GM21619 (cell line): ENCODE measurements around the gene MITF.

Experiments
- ATAC-seq: cut with Tn5 transposase; IDR thresholded peaks from one replicate; pipeline ENCODE4 v1.9.1; 2021; ENCODE audit not compliant: unreplicated experiment

Gene MITF

DNA sequence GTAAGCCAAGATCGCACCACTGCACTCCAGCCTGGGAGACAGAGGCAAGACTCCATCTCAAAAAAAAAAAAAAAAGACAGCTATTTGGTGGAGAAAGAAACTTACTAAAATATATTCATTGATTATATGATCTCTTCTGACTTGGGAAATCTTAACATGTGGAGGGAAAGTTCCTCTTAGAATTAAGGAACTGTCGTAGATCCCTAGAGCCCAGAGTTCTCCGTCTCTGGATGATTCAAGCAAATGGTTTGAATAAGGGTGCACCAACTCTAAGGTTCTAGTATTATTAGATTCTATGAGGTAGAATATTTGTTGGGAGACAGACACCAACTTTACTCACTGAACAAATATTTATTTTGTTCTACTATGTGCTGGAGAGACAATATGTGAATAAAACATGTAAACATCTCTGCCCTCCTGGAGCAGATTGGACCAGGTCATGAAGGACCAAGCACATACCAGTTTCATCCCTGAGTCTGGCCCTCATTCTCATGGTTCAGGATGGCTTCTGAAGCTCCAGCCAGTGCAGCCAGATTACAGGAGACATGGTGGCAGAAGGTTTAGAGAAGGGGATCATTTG is 129.7 kb downstream of the MITF start:
- no peak for ATAC-seq

DNA sequence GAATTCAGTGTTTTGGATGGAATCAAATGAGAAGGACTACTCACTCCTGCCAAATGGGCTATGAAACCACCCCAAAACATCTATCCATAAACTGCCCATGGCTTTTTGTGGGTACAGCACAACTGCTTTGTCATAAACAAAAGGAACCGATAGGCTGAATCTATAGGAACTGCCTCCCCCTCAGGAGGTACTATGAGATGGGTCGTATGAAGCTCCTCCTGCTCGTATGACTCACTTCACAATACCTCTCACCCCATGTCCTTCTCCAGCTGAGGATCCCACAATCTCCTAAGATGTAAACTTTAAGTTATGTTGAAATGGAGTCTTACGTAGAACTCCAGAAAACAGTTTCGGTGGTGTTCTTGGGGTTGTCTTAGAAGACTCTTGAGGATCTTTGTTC is 130.4 kb downstream of the MITF start:
- ATAC-seq: no peak

DNA sequence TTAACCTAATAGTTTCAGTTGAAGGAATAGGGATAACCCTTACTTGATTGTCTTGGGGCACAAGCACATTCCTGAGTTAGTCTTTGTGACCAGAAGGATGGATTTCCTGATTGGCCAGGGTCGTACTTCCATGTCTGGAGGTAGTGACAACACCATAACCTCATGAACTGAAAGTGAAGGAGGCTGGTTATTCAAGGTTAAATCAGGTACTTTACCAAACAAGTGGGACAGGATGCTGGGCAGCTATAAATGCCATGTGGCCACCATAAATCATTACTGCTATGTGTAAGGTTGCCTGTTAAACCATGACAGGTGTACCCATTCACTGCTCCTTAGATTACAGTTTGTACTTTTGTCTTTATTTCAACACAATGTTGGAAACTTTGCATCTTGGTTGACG is 132.0 kb downstream of the MITF start:
- no peak for ATAC-seq

DNA sequence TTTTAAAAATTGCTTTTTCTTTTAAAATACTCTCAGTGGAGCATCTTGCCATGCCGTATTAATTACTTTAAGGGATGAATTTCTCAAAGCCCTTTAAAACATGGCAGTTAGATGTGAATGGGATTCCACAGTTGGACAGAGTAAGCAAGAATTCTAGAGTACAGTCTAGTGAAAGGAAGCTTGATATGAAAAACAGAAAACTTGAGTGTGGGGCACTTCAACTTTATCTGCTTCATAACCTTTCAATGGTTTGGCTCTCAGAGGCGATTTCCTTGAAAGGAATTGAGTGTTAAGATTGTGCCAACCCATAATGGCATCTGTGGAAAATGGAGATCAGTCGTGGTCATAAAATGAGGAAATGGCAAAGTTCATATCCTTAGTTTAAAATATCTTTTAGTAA is 132.6 kb downstream of the MITF start:
- ATAC-seq: no peak

DNA sequence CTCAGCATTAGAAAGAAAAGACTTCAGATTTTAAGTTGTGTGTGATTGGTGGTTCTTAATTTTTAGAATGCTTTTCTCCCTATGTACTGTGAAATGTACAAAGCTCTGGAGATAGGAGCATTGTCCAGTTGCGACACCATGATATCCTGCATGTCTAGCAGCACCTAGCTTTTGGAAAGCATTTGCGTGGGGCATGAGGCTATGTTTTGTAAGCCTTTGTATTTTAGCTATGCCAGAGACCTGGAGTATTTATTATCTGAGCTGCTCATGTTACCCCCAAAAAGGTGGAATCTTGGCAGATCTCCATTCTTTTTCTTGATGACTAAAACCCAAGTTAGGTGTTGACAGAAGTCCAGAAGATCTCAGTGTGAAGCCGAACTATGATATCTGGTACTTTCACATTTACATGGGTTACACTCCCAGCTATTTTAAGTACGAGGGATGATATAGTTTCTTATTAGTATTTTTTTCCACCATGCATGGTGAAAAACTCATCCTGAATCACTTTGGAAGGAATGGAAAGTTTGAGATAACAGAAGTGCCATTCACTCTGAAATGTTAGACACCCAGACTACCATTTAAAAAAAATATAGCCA is 133.6 kb downstream of the MITF start:
- ATAC-seq: no peak

DNA sequence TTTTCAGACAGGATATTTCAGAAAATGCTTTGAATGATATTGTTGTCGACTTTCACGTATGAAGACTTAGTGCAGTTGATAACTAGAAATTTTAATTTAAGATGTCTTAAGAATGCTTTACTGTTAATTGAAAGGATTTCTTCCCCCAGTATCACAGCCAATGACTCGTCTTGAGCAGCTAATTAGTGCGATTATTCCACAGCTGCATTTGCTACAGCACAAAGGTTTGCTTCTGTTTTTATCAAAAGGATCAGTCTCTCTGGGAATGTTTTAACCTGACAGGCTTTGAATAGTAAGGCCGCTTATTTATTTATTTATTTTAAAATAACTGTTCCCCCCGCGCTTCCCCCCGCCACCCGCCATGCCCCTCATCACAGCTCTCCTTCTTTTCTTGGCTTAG is 136.8 kb downstream of the MITF start:
- ATAC-seq: no peak

DNA sequence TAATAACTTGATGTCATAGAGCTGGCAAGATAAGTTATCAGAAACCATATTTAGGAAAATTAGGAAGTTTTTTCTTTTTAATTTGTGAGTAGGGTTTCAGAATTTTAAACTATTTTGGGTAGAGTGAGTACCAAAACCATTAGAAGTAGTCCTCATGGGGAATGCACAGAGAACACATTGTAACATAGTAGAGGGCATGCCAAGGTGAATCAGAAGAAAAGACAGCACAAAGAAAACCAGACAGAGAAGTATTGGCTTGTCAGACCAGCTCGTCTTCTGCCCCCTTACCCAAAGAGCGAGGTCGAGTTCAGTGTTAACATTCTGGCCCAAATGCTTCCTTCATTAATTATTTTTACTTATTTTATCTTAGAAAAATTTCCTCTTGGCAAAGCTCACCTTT is 139.0 kb downstream of the MITF start:
- ATAC-seq: no peak

DNA sequence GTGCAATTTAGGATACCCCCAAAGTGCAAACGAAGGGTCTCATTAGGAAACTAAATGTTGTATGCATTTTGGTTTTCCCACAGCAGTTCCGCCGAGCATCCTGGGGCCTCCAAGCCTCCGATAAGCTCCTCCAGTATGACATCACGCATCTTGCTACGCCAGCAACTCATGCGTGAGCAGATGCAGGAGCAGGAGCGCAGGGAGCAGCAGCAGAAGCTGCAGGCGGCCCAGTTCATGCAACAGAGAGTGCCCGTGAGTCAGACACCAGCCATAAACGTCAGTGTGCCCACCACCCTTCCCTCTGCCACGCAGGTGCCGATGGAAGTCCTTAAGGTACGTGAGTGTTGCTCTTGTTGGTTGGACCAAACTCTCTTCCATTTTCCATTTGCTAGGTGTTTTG is 139.8 kb downstream of the MITF start:
- ATAC-seq: no peak

DNA sequence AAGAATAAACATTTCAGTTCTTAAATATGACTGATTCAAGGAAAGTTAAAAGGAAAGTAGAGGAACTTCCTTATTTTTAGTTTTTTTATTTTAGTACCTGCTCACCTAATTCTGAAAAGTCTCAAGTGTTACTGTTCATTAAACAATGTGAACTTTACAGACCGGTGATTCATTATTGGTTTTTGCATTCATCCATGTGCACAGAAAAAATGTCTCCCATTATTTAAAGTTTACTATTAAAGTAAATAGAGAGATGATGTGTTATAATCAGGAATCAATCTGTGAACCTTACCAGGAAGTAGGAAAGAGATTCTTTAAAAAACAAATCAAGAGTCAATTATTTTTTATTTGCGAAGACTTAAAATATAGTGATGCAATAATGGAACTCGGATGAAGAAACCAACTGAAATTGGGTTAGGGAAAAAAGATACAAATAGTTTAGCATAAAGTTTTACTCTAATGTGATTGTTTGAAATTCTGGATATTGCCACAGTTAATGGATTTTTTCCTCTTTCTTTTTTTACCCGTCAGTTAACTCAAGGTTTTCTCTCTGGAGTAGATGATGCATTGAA is 140.9 kb downstream of the MITF start:
- ATAC-seq: no peak

DNA sequence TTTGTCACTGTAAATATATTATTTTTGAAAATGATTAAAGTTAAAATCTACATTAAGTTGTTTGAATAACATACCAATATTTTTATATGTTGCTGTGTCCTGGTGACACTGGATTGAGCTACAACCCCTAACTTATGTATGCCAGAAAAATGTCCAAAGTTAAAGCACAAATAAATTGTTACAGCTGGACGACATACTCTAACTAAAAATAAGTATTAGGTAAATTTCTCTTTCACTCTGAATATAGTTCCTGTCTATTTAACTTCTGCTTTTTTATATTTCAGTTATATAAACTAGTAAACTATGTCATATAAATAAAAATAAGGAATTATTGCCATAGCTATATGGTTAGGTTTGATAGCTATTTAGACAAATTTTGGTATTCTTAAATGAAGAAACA is 141.8 kb downstream of the MITF start:
- no peak for ATAC-seq

DNA sequence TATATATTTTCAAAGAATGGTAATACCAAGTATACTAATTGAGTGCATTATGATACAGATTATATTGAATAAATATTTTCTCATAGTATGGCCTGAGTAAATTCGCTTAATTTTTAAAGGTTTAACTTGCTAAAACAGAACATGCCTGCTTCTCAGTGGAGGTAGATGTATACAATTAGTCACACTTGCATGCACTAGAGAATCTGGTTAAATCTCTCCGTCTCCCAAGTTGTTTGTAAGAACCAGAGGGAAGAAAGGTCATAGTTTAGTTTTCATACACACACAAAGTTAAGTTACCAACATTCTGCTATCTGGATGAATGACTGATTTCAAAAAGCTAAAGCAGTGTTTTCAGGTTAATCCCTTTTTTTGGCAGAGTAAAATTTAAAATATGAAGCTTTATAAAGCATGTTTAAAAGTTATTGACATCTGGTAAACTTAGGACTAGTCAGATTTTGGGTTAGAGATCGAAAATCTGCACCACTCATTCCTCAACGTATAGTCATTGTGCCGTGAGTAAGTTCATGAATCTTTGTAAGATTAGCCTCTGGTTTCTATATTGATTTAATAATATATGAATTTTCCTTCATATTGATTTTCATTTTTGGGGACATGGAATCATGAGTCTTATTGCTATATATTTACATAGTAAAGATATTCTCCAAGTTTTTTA is 142.6 kb downstream of the MITF start:
- ATAC-seq: no peak

DNA sequence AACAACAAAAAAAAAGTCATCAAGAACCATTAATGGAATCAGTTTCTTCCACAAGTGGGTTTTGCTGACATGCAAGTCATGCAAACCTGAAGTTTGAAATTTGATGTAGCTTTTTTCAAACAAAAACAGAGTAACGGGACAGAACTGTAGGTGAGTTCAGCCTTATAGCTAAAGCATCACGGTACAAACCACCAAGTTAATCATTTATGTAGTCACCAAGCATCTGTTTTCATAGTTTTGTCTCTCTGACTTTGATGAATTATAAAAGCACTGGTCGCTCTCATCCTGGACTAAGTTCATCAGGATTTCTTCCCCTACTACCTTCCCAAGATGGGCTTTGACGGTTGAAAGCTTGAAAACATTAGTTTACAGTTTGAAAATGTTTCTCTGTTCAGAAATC is 143.3 kb downstream of the MITF start:
- ATAC-seq: no peak

DNA sequence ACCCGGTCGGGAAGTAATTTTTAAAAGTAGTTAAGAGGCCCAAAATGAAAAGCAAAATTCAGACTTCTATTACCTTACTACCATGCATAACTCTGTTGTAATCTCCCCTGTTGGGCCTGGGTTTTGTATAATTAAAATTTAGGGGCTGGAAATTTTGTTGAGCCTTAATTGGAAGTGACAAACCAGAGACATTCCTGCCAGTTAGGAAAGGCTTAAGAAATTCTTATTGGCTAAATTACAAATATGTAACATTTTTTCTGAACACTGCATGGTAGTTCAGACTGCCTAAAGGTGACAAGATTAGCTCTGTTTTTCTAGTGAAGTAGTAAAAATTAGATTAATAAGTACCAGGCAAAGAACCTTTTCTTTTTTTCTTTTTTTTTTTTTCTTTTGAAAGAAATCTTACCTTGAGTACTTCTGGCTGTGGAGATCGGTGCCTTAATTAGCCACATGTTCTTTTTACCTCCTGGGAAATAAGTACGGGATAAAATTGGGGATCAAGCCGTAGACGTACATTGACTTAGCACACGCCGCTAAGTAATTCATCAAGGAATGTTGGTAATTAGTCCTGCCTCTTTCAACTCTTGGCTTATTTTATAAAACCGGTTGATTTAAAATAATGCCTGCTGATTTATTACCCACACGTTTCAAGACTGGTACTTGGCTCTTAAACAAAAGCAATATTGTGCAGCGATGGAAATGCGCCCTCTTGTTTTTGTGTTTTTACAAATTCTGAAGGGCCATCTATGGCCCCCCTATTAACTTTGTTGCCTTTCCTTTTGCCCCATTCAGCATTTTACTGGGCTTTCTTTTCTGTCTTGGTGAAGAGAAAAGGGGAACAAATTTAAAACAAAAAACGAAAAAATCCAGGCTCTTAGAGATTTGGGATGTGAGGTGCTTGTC is 149.0 kb downstream of the MITF start:
- no peak for ATAC-seq

DNA sequence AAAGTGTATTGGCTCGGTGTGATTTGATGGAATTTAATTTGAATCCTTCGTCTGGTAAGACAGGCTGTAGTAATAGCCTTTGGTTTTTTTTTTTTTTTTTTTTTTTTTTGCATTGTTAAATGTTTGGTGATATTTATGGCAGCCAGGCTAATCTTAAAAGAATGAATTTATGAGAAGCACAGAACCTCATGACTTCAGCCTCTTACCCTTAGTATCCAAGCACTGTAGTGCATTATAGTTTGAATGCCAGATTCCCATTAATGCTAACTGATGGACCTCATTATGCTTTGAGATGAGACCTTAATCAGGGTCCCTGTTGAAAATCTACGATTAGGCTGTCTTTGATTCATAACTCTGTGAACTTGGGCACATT is 149.7 kb downstream of the MITF start:
- no peak for ATAC-seq

DNA sequence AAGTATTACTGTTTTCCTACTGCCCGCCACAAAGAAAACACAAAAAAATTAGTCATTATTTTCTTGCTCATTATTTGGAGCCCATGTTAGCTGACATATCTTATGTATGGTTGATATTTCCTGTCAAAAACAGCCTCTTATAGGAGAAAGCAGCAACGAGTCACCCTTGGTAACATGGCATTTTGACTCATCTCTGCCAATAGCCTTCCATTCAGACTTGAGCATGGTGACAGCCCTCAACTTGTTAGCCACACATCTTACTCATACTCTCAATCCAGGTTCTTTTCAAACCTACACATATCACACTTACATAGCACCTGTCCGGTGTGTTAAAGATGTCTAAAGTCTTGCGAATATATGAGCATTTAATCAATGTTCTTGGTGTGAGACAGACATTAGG is 150.8 kb downstream of the MITF start:
- ATAC-seq: no peak

DNA sequence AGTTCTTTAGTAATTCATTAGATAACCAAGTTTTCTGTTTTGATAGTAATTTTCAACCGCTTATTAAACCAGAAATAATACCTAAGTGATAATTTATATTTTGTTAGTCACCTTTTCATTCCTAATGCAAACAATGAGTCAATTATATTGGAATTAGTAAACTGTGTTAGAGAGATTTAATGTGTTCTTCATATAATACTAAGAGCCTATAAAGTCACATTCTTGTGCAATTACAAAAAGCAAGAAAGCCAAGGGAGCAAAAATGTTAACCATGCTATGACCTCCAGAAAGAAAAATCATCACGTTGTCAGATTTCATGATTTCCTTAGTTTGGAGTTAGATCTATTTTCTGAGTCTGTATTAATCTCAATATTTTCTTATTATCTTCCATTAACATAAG is 151.4 kb downstream of the MITF start:
- ATAC-seq: no peak

DNA sequence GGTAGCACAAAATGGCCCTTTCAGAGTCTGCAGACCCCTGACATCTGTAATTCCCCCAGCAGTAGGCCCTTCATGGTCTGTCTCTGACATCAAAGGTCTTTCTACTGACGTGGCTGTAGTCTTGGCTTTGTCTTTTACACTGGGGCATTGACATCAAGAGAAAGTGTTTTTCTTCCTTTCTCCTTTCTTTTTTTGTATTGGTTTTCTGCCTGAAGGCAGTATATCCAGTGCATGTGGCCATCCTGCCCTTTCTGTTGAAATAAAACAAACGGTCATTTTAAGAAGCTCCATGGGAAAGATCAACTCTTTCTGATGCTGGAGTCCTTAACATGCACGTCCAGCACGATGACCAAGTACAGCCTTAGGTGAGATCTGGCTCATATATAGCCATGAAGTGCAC is 153.4 kb downstream of the MITF start:
- ATAC-seq: no peak

DNA sequence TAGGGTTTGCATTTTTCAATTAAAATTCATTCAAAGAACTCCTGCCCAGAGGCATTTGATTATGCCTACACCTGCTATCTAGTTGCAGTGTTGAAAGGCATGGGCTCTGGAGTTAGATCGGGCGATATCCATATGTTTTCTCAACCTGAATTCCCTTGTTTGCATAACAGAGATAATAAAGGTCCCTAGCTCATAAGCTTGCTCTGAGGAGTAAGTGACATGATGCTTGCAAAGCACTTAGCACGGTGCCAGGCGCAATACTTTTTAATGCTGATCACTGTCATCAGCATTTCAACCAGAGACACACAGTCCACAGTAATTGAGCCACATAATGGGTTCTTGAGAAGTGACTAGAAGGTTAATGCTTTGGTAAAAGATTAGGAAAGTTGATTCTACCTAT is 154.0 kb downstream of the MITF start:
- no peak for ATAC-seq

DNA sequence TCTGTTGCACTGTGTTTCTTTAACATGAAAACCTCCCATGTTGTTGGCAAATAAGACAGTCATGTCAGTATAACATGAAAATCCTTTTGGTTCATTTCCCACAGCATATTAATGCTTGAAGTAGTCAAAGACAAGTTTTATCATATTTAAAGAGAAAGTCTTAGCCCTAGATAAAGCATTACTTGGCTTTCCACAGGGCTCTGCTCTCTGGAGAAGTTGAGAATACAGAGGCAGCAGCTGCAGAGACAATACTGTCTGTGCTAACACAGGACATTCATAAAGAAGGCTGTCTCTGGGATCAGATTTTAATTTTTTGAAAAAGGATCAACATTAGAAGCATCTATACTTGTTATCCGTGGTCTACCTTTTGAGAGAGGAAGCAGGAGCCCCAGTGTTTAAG is 156.8 kb downstream of the MITF start:
- no peak for ATAC-seq

DNA sequence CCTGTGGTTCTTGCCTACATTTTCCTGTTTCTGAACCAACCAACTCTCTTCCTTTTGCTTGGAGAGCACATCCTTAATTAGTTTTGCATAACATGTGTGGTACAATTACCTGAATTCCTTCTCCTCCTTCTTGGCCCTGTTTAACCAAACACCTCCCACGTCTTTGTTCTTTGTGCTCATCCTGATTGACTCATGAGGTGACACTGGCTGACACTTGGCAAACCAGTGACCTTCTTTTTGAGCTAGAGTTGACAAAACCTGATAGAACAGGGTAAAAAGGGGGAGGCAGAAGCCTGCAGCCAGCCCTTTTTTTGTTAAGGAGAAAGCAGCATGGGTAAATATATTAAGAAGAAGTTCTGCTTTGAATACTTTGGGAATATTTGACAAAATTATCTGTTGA is 161.1 kb downstream of the MITF start:
- ATAC-seq: no peak

DNA sequence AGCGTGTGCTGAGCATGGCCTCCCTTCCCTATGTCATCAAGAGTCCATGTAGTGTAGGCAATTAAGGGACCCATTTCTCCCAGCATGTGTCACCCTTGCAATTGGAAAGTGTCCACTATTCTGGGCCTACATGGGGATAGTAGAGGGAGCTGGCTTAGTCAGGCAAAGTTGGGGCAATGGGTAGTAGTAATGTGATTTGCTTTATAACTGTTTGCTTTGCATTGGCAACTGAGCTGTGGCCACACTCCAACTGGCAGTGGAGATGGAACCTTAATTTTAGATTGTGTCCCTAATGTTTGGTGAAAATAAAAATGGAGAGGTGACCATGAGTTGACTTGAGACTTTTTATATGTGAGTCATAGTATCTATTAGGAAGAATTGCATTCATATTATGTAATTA is 162.5 kb downstream of the MITF start:
- no peak for ATAC-seq

DNA sequence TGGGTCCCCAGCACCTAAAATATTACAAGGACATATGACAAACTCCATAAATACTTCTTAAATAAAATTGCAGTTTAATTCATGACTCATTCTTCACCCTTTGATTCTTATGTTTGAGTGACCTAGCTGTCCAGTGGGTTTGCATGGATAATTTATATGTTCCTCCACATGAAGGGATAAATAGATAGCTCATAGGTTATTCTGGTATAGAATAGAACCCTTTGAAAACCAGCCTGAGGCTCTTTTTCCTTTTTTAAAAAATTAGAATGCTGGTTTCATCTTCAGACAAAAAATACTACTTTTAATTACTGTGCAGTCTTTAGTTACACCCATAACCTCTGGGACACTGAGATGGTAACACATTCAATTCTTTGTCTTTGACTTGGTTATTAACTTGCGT is 163.1 kb downstream of the MITF start:
- no peak for ATAC-seq
